ENCODE measurements around the gene KAT2A.

GRCh38 chr17:42138749-42139492 is 17.8 kb upstream of the KAT2A start:
- TF ChIP-seq, protein P1, sequence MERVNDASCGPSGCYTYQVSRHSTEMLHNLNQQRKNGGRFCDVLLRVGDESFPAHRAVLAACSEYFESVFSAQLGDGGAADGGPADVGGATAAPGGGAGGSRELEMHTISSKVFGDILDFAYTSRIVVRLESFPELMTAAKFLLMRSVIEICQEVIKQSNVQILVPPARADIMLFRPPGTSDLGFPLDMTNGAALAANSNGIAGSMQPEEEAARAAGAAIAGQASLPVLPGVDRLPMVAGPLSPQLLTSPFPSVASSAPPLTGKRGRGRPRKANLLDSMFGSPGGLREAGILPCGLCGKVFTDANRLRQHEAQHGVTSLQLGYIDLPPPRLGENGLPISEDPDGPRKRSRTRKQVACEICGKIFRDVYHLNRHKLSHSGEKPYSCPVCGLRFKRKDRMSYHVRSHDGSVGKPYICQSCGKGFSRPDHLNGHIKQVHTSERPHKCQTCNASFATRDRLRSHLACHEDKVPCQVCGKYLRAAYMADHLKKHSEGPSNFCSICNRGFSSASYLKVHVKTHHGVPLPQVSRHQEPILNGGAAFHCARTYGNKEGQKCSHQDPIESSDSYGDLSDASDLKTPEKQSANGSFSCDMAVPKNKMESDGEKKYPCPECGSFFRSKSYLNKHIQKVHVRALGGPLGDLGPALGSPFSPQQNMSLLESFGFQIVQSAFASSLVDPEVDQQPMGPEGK (CRISPR knock-in tag; IDR thresholded peaks at IDR 0.05; ENCODE audit: borderline replicate concordance) = no peak
- TF ChIP-seq ARNTL (CRISPR knock-in tag; IDR thresholded peaks at IDR 0.05; ENCODE audit: borderline replicate concordance, low read depth) (no peak), GLIS3 (CRISPR knock-in tag; IDR thresholded peaks at IDR 0.05) (no peak), SNAI2 (CRISPR knock-in tag; IDR thresholded peaks at IDR 0.05) (no peak)
- TF ChIP-seq, protein P2, sequence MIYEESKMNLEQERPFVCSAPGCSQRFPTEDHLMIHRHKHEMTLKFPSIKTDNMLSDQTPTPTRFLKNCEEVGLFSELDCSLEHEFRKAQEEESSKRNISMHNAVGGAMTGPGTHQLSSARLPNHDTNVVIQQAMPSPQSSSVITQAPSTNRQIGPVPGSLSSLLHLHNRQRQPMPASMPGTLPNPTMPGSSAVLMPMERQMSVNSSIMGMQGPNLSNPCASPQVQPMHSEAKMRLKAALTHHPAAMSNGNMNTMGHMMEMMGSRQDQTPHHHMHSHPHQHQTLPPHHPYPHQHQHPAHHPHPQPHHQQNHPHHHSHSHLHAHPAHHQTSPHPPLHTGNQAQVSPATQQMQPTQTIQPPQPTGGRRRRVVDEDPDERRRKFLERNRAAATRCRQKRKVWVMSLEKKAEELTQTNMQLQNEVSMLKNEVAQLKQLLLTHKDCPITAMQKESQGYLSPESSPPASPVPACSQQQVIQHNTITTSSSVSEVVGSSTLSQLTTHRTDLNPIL (CRISPR knock-in tag; IDR thresholded peaks at IDR 0.05; ENCODE audit: low read depth) = no peak
